Left cardiac atrium (tissue), 4 donors: ENCODE measurements around the gene ITGB7. TPM values are rescaled to one million over a fixed set of nuclear protein-coding genes. Genes with fewer than 3 reads are reported as not detected.
A peak's percentile ranks its signal among the peaks of the same experiment; 100 is the strongest.
"Not testable (repeated sequence)": the region's sequence is repeated elsewhere in the genome, so short reads cannot be mapped to it uniquely, and the experiment has no call there.

Experiments
- ATAC-seq, 2 donors: fragments of 200-7000 bp; cut with Tn5 transposase; one replicate each; pipeline ENCODE4 v1.9.1; 2020; ENCODE audit warnings: mild to moderate bottlenecking in 2 of 2, moderate library complexity in 2 of 2
- DNase-seq: peaks from one replicate; pipeline ENCODE4 v3.0.0-alpha.2; 2020
- intact Hi-C, 2 donors: fragments of 100-400 bp; cut with DNase I; formaldehyde crosslinking; loops; one replicate each; pipeline versions ENCODE4 v1.14.1 to v1.15.1; 2022 to 2023
- total RNA-seq, 2 donors: library from RNA; stranded (reverse); fragmentation: NEBNext Ultra II Directional; extraction: Animal tissue kit (Norgen Biotek cat#: 25700); gene quantifications; one replicate each; pipeline ENCODE4 v1.2.1, GENCODE V29; 2021
- donor health status: DM: no; HTN: yes; CAD: no.
- donor health status: DM: no; HTN: yes; CAD: no; lungs with severe emphysema.
- donor health status: DM: yes; HTN: yes; CAD: no.
- donor health status: Dilated cardiomyopathy.

Gene ITGB7
- total RNA-seq, 2 donors from 2014 or later = 0.81 to 2.1 TPM

DNA sequence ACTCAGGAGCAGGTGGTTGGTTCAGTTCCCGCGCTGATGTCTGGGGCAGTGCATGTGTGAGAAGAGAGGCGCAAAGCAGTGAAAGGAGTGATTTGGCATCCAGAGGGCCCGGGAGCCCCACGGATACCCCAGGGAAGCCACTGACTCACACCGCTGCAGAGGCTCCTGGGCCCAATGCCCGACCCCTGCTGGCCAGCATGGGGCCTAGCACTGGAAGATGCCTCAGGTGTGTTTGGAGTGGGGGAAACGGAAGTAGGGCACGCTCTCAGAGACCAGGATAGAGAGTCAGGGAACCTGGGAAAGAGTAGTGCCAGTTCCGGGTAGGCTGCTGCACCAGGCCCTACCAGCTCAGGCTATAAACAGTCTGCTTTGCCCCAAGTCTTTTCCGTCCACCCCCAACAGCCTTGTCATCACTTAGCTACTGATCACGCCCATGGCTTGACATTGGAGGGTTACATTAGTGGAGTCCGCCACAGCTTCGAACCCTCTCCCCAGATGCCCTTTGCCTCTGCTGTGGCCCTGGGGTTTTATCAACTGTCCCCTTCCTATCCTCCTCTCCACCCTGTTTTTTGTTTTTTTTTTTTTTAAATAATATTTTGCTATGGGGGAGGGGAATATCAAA is 16.8 kb downstream of the ITGB7 start:
- ATAC-seq = peak; percentile 79 to 84
- intact Hi-C loops = loop anchor here in 1 of 2 donors (5.0 kb wide), 1 partner anchor 123 kb away; no protein-coding TSS in a partner anchor
- peak; percentile 73 for DNase-seq

DNA sequence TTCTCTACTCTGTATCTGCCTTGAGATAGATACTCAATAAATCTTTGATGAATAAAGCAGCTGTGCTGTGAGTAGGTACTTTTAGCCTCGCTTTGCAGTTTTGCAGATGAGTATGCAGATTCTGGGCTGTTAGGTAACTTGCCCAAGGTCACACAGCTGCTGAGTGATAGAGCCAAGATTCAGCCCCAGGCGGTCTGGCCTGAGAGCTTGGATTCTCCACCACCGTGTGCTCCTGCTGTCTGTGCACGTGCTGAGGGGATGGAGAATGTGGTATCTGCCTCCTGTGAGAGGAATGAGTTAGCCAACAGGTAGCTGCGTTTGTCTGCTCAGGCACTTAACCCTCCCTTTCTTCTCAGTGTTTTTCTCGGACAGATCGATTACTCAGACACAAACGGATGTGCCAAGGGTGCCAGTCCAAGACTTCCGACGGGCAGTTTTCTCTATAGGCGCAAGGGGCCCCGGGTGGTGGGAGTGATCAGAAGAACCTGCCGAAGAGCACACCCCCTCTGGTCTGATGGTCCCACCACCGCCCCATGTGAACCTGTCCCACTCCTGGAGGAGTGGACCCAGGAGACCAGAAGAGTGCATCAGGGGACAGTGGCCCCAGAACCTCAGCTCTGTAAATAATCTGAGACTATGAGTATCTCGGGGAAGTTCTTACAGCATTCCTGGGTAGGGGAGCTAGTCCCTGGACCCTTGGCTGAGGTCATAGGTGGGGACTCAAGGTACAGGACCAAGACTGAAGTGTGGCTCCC is 19.7 kb downstream of the ITGB7 start:
- DNase-seq = no peak
- no peak for ATAC-seq
- intact Hi-C loops = no loop called here

DNA sequence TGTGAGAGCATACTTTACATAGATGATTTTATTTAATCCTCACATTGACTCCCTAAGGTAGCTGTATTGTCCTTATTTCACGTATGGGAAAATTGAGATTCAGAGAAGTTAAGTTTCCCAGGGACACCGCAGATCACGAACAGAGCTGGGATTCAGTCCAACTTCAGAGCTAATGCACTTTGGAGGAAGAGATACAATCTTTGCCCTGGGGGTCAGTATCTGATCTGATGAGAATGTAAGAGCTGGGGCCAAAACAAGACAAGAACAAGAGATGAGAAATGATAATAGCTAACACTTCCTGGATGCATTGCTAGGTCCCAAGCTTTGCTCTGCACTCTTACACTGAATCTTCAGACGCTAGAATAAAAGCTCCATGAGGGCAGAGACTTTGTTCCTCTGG is 20.3 kb downstream of the ITGB7 start:
- intact Hi-C loops = no loop called here
- ATAC-seq = no peak
- no peak for DNase-seq

DNA sequence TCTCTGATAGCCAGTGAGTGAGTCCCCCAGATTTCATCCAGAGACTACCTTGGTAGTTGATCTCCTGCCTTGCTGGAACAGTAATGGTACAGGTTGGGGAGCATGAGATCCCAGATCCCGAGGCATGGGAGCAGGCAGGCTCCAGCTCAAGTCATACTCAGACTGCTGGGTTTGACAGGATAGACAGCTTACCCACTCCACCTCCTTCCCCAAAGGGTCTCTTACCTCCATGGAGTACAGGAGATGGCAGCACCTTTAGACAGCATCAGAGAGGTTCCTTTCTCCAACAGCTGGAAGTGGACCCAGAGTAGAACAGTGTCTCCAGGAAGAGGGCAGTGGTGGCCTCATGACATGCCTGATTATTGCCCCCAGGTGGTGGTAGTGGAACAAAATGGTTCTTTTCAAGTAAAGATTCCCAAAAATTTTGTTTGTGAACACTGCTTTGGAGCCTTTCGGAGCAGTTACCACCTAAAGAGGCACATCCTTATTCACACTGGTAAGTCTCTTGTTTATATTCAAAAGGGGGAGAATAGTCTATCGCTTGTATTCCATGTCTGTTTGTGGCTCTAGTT is 21.4 kb downstream of the ITGB7 start:
- intact Hi-C loops = no loop called here
- no peak for DNase-seq
- no peak for ATAC-seq

DNA sequence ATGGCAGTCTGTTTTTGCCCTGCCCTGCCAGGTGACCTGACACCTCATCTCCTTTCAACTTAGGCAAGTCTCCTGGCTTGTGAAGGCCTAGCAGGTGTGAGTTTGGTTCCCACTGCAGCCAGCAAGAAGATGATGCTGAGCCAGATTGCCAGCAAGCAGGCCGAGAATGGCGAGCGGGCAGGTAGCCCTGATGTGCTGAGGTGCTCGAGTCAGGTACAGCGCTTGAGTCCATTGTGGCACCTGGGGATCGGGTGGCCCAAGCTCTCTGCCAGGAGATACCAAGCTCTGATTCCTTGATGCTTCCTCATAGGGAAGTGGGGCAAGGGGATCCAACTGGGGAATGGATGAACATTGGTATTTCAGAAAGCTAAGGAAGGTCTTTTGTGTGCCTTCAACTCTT is 22.2 kb downstream of the ITGB7 start:
- no peak for DNase-seq
- no peak for ATAC-seq
- intact Hi-C loops = no loop called here

- ATAC-seq (no peak), DNase-seq (no peak)
- intact Hi-C loops = no loop called here
These were observed 24.1 kb downstream of the ITGB7 start for GRCh38 chr12:53182903-53183302.

DNA sequence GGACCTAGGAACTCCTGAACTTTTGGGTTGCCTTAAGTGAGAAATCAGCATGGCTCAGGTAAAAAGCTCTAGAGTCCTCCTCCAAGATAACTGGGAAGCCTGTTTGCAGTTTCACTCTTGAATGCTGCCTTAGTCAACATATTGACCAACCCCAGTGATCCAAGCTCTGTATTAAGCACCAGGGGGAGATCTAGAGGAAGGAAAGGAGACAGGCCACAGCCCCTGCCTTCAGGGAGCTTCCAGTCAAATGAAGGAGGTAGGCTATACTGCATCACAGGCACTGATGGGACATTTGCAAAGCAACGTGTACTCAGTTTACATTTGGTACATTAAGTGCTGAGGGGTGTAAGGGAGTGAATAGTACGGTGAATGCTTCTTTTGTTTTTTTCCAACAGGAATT is 25.1 kb downstream of the ITGB7 start:
- DNase-seq (no peak), ATAC-seq (no peak)
- intact Hi-C loops = no loop called here

DNA sequence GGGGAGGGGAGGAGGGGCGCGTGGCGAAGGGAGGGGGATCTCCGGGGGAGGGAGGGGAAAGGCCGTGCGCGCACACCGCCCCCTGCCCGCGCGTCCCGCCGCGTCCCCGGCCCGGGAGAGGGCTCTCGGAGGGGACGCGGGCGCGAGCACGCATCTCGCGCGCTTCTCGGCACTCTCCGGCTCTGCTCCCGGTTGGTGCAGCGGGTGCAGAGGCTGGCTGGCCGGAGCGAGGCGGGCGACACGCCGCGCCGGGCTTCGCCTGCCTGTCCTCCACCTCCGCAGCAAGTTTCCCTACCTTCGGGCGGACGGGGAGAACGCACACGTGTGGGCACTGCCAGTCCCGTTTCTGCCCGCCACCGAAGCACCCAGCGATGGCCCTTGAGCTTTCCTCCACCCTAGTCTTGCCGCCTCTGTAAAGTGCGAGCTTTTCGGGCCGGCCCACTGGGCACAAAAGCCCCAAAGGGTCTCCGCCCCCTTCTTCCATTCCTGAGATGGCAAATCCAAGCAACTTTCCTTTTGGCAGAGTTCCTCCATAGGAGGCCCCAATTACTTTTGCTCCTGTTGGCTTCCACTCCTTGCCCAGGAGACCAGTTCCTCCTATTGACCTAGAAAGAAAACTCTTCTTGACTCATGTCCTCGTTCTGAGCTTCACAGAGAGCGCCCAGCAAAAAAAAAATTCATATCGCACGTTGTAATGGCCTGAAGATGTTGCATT is 26.0 kb downstream of the ITGB7 start:
- intact Hi-C loops = no loop called here

DNA sequence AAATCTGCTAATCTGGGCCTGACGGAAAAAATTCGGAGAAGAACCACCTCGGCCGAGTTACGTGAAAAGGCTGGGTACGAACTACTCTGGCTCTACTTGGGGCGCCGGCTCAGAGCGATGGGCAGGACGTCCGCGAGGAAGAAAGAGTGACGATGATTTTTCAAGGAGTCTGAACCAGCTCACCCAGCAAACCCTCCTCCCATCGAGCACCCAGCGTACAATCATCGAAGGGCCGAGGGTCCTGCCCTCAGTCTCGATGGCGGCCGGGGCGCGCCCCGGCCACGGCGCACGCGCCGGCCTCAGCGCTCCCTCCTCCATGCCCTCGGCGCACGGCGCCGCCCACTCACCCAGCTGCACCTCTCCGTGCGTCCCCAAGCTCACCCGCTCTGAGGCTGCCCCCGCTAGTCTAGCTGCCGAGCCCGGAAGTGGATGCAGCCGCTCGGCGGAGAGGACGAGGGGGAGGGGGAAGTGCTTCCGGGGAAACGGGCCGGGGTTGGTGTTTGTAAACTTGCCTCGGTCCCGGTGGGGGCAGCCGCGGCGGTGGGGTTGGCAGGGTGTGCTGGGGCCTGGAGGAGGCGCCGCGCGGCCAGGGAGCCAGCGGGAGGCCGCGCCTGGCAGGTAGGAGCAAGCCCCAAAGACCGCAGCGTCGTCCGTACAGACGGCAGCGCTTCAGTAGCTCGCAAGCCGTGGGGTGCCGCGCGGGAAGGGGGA is 26.7 kb downstream of the ITGB7 start, which contains the start of the genes CSAD and ZNF740:
Gene CSAD, minus strand, starts transcription at position 706 of the 711 bp plus-strand sequence. CDS start 7,455 bp downstream, outside the sequence.
Gene ZNF740, plus strand, starts transcription at position 503 of the 711 bp plus-strand sequence. CDS start 1,262 bp downstream, outside the sequence.
- intact Hi-C loops = no loop called here
- DNase-seq (peak; percentile 98), ATAC-seq (peak; percentile 98 to 99)

More for the DNA sequence above, 26.0 kb downstream of the ITGB7 start:
- ATAC-seq (peak; percentile 81 to 86), DNase-seq (peak; percentile 78)

DNA sequence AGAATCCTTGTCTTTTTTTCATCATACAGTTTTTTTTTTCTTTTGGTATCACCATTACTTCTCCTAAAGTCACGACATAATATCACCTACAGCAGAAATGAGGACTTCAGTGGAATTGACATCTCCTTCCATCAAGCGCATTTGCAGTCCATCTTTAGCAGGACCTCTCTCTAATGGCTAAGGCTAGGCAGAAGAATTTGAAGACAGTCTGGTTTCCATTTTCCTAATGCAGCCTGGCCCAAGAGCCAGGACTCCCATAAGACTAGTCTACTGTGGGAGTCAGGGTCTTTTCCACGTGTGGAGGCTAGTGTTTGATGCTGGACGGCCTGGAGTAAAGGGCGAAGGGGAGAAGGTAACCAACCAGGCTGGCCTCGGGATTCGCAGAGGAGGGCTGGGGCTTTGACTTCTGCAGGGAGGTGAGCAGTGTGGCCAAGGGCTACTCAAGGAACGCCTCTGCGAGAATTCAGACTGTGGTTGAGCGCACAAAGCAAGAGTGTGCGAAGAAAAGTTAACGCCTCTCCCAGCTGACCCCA is 27.3 kb downstream of the ITGB7 start:
- no peak for DNase-seq
- intact Hi-C loops = no loop called here

DNA sequence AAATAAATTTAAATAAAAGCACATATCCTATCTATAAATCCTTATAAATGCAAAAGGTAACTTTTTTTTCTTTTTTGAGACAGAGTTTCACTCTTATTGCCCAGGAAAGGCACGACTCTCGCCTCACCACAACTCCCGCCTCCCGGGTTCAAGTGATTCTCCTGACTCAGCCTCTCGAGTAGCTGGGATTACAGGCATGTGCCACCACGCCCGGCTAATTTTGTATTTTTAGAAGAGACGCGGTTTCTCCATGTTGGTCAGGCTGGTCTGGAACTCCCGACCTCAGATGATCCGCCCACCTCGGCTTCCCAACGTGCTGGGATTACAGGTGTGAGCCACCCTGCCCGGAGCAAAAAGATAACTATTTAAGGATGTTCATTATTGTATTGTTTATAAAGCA is 28.2 kb downstream of the ITGB7 start:
- DNase-seq, ATAC-seq, intact Hi-C loops: not testable (repeated sequence)

More for the DNA sequence above, 27.3 kb downstream of the ITGB7 start:
- peak; percentile 7 to 30 for ATAC-seq

DNA sequence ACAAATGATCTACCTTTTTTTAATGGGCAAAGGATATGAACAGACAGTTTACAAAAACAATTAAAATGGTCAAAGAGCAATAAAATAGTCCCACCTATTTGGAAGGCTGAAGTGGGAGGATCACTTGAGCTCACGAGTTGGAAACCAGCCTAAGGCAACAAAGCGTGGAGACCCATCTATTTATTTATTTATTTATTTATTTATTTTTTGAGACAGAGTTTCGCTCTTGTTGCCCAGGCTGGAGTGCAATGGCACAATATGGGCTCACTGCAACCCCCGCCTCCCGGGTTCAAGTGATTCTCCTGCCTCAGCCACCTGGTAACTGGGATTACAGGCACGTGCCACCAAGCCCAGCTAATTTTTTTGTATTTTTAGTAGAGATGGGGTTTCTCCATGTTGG is 29.6 kb downstream of the ITGB7 start:
- ATAC-seq = not testable (repeated sequence)

DNA sequence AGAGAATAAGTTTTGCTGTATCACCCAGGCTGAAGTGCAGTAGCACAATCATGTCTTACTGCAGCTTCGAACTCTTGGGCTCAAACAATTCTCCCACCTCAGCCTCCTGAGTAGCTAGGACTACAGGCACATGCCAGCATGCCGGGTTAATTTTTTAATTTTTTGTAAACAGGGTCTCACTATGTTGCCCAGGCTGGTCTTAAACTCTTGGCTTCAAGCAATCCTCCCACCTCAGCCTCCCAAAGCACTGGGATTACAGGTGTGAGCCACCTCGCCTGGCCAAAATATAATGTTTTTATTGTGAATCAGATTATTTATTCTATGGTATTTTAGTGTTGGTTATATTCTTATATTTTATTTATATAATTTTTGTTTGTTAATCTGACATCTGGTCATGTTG is 30.3 kb downstream of the ITGB7 start:
- DNase-seq (no peak), ATAC-seq (no peak)
- intact Hi-C loops = no loop called here

More for the DNA sequence above, 29.6 kb downstream of the ITGB7 start:
- intact Hi-C loops, DNase-seq: not testable (repeated sequence)

DNA sequence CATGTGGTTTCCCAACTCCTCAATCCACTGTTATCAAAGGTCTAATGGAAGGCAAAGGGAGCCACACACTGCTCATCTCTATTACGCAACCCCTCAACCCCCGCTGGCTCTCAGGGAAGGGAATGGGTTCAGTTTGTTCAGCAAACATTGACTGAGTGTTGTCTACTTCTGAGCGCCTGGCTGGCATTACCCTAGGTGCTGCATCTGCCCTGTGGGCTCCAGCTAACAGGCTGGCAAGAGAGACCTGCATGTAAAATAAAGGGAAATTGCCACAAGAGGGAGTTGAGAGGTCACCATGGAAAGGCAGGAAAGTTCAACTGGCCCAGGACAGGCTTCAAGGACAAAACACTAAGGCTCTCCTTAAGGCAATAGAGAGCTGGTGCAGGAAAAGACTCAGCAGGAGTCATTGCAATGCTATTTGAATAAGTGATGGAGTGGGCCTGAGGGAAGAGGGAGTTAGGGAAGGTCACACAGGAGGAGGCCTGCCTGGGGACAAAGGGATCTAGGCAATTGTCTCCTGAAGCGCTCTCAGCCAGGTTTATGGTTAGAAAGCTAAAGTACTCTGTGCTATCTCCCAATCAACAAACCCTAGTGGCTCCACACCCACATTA is 32.1 kb downstream of the ITGB7 start:
- DNase-seq (no peak), ATAC-seq (peak in 1 of 2 donors; percentile 38)
- intact Hi-C loops = no loop called here

- intact Hi-C loops = no loop called here
- DNase-seq (no peak), ATAC-seq (no peak)
These were observed 33.9 kb downstream of the ITGB7 start for GRCh38 chr12:53173085-53173715.

GRCh38 chr12:53172352-53172751 is 34.7 kb downstream of the ITGB7 start:
- no peak for ATAC-seq
- intact Hi-C loops = no loop called here
- DNase-seq = no peak

GRCh38 chr12:53171725-53172329 is 35.2 kb downstream of the ITGB7 start:
- ATAC-seq (no peak), DNase-seq (no peak)
- intact Hi-C loops = no loop called here
